Stimulated activated CD8-positive, alpha-beta memory T cell treated with anti-CD3 and anti-CD28 coated beads, Interleukin-4, amount 100 ng/mL, for 24 hours (primary cell): ENCODE measurements around the gene CD79A.

Experiments used
- DNase-seq: peaks from one replicate; pipeline ENCODE4 v3.0.0-alpha.2; 2020; ENCODE audit warnings: low read depth

CD79A gene

DNA sequence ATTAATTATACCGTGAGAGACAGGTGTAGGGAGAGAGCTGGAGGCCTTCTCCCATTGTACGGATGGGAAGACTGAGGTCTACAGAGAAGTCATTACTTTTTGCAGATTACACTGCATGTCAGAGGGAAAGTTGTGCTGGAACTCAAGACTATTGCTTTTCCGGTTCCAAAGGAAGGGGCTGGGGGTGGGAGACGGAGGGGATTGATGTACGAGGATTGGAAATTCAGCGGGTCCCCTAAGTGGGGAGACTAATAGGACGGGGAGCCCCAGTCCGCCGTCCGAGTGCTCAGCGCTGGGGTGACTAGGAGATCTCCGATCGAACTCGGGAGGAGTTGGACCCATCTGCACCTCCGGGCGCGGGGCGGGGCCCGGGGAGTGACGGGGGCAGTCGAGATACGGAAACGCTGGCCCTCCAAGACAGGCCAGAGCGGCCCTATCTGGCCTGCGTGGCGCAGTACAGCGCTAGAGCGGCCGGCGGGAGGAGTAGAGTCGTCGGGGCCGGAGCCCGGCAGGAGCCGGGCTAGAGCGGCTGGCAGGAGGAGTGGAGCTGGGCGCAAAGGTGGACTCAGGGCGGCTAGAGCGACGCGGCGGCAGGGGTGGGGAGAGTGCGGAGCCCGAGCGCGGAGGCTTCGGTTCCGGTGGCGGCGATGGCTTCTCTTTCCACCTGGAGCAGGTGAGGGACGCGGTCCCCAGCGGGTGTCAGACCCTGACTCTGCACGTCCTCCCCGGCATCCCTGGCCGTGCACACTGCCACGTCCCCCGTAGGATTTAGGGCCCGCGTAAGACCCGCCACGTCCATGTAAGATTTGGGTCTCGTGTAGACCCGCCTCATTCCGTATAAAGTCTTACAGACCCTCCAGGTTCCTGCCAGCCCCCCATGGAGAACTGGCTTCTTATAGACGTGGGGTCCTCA, 7.0 kb downstream of the CD79A start:
- peak; percentile 85 for DNase-seq

DNA sequence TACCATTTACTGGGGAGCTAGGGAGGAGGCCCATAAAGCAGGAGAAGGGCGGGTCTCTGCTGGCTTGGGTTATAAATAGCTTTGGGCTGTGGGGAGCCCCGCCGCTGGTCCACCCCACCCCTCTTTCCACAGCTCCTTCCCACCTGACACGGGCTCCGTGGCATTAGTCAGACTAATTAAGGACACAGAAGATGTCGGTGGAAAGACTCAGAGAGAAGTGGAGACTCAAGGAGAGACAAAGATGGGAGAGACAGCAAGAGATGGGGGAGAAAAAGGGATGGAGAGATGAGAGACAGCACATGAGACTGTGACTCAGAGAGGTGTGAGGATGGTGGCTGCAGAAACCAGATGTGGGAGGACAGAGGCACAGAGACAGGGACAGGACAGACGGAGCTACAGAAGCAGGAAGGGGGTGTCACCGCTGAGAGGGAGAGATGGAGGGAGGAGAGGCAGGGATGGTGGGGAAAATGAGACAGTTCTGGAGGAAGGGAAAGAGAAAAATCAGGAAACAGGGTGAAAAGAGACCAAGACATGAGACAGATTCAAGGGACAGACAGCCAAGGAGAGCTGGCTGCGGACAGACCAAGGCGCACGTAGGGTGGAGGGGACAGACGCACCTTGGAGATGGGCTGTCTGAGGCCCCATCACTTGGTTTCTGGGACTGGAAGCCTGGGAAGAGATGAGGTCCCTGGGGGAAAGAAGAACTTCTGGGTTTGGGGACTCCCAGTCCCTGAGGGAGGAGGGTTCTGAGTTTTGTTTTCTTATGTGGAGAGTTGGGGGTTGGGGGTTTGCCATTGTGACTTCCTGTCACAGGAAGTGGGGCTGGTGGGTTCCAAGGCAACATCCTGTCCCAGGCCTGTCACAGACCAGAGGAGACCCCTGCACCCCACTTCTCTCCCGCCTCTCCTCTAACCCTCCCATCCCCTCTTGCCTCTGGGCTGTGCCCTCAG, 10.0 kb downstream of the CD79A start:
- peak; percentile 51 for DNase-seq

DNA sequence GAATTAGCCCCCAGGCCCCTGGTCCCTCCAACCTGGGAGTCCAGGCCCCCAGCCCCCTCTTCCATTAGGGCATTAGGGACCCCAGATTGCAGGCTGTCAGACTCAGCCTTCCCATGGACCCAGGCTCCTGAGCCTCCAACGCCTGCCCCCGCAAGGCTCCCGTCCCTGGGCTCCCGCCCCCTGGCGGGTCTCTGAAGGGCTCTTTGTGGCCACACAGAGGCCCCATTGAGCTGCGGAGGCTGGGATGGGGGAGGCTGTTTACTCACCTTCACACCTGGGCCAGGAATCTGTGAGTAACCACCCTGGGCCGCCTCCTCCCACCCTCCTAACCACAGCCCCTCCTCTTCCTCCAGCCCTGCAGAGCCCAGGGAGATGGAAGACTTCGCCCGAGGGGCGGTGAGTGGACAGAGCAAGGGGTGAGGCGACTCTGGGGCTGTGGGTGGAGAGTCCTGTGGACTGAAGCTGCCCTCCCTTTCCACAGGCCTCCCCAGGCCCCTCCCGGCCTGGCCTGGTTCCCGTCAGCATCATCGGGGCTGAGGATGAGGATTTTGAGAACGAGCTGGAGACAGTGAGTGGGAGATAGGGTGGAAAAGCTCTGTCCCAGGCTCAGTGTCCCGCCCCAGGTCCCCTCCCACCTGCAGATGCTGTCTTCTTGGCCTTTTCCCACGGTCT, 10.8 kb downstream of the CD79A start:
- peak; percentile 81 for DNase-seq

DNA sequence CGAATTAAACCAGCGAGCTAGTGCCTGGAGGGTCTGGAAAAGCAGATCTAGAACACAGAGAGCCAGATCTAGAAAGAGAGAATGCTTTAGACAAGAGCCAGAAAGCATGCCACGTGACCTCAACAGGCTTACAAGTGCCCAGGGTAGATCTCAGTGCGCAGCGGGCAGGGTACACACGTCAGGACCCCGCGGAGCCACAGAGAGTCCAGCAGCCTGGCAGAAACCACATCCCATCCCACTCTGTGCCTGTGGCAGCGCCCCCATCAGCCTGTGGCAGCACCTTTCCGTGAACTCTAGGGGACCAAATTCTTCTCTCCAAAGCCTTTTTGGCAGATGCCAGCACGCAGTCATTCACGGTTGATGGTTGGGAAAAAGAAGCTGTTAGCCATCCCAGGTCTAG, 11.8 kb downstream of the CD79A start:
- DNase-seq, result no peak

DNA sequence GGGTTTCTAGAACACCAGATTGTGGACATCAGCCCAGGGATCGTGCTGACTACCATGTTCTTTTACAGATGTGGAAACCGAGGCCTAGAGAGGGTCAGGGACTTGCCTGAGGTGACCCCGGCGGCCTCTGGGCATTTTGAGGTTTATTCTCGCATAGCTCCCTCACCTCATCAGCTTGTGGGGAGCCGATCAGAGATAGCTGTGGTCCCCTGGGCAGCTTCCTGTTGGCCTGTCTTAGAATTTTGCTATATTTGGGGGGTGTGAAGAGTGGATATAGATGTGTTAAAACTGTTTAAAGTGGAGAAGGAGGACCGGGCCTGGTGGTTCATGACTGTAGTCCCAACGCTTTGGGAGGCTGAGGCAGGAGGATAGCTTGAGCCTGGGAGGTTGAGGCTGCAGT, 12.8 kb downstream of the CD79A start:
- no peak for DNase-seq

DNA sequence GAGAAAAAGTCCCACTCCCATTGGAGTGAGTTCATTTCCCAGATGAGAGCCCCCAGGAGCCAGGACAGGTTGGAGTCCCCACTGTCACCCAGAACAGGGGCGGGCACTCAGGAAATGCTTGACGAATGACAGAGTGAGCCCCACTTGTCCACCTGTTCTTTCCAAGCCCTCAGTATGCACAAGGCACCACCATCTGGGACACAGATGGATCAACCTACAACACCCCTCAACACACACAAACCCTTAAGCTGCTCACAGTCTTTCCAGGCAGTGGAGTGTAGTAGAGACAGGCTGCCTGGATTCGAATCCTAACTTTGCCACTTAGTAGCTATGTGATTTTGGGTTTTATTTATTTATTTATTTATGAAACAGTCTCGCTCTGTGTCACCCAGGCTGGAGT, 13.9 kb downstream of the CD79A start:
- no peak for DNase-seq

DNA sequence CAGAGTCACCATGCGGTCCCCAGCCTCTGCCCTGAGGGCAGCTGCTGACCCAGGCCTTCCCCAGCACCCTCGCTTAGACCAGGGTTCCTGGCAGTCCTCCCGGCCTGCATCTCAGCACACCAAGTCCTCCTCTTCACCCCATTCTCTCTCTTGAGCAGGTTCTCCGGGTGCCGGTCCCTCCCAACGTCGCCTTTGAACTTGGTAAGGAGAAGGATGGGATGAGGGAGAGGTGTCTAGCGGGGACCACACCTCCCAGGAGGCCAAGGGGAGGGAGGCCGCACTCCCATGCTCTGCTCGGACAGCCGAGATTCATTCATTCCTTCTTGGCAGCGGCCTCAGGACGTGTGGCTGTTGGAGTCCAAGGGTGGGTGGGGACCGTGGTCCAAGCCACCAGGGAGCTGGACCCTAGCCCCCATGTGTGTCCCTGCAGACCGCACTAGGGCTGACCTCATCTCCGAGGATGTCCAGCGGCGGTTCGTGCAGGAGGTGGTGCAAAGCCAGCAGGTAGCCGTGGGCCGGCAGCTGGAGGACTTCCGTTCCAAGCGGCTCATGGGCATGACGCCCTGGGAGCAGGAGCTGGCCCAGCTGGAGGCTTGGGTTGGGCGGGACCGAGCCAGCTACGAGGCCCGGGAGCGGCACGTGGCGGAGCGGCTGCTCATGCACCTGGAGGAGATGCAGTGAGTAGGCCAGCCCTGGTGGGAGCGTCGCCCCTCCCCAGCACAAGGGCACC, 15.3 kb downstream of the CD79A start:
- no peak for DNase-seq

DNA sequence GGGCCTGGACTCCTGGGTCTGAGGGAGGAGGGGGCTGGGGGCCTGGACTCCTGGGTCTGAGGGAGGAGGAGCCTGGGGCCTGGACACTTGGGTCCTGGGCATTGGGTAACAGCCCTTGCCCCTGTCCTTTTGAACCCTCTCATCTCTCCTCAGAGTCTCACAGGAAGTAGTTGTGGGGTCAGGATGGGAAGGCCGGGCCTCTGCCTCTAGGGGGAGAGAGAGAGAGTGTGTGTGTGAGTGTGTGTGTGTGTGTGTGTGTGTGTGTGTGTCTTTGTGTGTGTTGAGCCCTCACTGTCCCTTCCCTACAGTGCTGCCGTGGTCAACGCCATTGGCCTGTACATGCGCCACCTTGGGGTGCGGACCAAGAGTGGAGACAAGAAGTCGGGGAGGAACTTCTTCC, 16.8 kb downstream of the CD79A start:
- DNase-seq, result no peak

DNA sequence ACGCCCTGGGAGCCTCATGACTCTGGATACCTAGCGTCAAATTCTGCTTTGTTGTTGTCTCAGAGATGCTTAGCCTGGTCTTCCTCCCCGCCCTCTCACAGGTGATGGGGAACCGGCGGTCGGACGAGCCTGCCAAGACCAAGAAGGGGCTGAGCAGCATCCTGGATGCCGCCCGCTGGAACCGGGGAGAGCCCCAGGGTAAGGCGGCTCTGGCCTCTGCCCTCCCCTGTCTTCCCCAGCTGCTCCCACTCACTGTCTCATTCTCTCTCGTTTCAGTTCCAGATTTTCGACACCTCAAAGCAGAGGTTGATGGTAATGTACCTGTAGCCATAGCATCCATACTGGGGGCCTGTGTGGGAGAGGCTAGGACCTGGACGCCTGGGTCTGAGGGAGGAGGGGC, 17.3 kb downstream of the CD79A start:
- no peak for DNase-seq

DNA sequence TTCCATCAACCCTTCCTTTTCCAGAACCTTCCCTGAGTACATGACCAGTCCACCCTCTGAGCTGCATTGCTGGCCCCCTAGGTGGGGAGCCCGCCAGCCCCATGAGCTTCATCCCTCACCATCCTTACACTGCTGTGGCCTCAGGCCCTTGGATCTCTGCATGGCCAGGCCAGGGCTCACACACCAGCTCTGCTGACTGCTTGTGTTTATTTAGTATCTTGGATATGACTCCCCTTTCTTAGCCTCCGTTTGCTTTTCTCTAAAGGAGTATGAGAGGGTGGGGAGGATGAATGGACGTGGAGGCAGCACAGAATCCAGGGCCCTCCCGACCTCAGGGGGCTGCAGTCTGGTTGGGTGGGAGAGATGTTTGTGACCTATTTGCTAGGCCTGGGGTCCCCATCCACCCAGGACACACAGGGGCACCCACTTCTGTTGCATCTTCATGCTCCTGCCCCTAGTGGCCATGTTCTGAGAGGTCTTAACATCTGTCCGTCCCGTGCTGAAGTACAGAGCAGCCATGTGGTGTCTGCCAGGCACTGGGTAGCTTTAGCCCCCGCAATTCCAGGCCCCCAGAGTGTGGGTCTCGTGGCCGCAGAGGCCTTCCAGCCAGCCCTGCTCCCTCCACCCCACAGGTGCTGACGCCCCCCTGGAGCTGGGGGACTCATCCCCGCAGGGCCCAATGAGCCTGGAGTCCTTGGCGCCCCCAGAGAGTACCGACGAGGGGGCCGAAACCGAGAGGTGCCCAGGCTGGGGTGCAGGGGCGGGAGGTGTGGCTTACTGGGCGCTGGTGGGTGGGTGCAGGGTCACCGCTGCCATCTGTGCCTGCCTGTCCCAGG, 18.9 kb downstream of the CD79A start:
- DNase-seq, result no peak

DNA sequence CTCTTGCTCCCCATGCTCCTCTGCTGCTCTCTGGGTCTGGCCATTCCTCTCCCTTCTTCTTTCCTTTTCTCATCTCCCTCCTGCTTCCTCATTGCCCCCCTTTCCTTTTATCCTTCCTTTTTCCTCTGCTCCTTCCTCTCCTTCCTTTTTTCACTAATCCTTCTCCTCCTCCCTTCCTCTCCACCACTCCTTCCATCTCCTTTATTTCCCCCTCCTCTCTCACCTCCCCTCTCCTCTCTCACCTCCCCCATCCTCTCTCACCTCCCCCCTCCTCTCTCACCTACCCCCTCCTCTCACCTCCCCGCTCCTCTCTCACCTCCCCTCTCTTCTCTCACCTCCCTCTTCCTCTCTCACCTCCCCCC, 19.5 kb downstream of the CD79A start:
- DNase-seq, result no peak

DNA sequence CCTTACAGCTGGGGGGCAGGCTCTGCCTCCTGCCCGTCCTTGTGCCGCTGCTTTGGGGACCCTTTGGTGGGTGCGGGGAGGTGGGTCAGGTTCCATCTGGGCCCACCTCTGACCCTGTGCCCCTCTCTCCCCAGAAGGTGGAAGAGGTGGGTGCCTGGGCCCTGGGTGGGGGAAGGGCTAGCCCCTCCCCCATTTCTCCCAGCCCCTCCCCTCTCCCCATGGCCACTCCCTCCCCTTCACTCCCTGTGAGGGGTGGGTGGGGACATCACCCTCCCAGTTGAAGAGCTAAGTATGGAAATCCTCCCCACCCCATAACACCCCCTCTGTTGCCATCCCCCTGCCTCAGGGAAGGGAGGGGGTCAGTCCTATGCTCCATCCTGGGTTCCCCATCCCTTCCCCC, 20.1 kb downstream of the CD79A start:
- no peak for DNase-seq

DNA sequence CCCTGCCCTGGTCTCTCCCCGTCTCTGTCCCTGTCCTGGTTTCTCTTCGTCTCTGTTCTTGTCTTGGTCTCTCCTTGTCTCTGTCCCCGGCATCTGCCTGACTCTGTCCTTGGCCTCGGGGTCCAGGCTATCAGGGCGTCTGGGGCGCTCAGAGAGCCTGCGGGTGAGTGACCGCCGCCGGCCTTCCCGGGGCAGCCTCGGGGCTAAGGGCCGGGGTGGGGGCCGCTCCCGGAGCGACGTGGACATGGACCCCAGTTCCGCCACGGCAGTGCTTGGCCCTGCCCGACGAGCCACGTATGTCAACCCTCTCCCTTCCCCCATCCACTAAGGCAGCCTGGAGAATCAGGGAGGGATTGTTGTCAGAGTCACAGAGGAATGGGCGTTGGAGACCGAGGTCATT, 20.7 kb downstream of the CD79A start:
- no peak for DNase-seq

DNA sequence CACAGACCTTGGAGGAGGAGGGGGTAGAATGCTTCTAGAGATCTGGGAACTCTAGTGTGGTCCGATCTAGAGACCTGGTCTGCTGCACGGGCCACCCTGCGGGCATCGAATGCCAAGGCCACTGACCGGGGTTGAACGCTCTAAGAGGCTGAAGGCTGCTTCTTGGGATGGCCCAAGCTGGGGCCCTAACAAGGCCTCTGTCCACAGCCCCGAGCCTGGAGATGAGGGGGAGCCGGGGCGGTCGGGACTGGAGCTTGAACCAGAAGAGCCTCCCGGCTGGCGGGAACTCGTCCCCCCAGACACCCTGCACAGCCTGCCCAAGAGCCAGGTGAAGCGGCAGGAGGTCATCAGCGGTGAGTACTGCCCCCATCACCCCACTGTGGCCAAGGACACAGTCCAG, 21.2 kb downstream of the CD79A start:
- DNase-seq, result no peak

DNA sequence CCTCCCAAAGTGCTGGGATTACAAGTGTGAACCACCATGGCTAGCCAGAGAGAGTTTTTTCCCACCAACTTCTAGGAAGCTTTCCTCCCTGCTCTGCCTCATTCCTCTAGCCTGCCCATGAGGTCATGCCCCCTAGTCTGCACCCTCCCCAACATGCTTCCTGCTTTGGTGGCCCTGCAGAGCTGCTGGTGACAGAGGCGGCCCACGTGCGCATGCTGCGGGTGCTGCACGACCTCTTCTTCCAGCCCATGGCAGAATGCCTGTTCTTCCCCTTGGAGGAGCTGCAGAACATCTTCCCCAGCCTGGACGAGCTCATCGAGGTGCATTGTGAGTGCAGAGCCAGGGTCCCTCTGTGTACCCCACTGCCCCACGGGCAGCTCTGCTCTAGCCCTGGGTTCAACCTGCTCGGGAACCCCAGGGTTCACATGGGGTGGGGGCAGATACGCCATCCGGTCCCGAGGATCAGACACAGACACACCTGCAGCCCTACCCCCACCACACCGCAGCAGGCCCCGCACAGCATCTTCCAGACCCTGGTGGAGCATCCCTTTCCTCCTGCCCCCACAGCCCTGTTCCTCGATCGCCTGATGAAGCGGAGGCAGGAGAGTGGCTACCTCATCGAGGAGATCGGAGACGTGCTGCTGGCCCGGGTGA, 24.8 kb downstream of the CD79A start:
- no peak for DNase-seq

DNA sequence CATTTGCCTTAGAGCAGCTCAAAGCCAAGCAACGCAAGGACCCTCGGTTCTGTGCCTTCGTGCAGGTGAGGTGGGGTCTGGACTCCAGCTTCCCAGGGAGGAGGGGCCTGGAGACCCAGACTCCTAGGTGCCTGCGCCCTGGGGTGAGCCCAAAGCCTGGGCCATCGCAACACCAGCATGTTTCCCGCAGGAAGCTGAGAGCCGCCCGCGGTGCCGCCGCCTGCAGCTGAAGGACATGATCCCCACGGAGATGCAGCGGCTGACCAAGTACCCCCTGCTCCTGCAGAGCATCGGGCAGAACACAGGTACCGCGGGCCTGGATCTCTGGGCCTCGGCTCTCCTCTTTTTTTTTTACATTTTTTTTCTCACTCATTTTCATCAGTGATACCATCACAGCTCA, 25.5 kb downstream of the CD79A start:
- DNase-seq, result no peak

DNA sequence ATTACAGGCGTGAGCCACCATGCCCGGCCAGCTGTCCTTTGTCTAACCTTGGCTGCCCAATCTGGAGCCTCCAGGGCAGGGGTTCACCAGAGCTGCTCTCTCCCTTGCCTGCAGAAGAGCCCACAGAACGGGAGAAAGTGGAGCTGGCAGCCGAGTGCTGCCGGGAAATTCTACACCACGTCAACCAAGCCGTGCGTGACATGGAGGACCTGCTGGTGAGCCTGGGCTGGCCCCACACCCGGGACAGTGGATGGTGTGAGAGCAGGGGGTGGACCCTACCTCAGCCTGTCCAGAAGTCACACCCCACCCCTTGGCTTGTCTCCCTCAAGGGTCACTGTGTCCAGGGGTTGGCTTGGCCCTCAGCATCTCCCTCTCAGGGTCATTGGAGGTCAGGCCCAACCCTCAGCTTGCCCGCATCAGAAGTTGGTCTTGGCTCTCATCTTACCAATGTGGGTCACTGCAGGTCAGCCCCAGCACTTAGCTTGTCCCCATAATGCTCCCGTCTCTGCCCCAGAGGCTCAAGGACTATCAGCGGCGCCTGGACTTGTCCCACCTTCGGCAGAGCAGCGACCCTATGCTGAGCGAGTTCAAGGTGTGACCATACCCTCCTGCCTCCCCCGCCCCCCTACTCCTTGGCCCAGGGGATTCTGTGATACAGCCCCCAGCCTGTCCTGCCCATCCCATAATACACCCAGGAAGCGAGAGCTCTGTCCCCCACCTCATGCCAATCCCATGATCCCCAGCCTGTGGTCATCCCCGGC, 26.3 kb downstream of the CD79A start:
- DNase-seq, result no peak

DNA sequence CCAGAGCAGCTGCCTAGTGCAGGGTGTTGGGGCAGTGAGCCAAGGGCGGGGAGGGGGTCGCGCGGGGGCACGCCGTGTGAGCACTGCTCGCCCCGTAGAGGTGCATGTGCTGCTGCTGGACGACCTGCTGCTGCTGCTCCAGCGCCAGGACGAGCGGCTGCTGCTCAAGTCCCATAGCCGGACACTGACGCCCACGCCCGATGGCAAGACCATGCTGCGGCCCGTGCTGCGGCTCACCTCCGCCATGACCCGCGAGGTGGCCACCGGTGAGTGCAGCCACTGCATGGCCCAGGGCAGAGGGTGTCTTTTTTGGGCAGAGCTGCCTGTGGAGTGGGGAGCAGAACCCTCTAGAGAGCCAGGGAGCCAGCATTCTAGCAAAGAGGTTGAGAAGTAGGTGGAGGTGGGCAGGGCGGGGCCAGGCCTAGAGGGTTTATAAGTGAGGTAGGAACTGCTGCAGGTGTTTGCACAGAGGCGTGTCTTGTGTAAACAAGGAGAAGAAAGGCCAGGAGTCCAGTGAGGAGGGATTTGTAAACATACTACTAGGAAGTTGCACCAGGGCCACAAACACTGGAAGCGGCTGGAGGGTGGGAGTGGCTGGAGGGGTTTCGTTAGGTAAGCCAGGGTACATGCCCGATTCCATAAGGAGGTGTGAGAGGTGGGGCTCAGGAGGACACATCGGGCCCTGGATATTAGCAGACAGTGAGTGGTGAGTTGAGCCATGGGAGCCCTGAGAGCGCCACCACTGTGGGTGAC, 27.2 kb downstream of the CD79A start:
- no peak for DNase-seq
